Dermis microvascular lymphatic vessel endothelial cell (primary cell): ENCODE results near the gene POP4. TPM values are rescaled to one million over a fixed set of nuclear protein-coding genes. Genes with fewer than 3 reads are reported as not detected.
"Not testable (repeated sequence)": the region's sequence is repeated elsewhere in the genome, so short reads cannot be mapped to it uniquely, and the experiment has no call there.

Source experiments
- DNase-seq, 2 donors: peaks; one replicate each; pipeline versions ENCODE4 v3.0.0 to v3.0.0-alpha.2; 2010; ENCODE audit warnings: low read depth in 2 of 2
- total RNA-seq: library from RNA; depleted of rRNA; stranded (reverse); fragments of >200 nt; gene quantifications from 2 replicates; pipeline ENCODE4 v1.2.1, GENCODE V29; 2014

Gene POP4
- total RNA-seq, 1 donor from 2014 or later = 57.8 TPM

- peak; percentile 55 to 77 for DNase-seq
Measured at GRCh38 chr19:29610574-29611271, 4.6 kb downstream of the POP4 start.

GRCh38 chr19:29612121-29612520 lies 6.0 kb downstream of the POP4 start:
- no peak for DNase-seq

DNA sequence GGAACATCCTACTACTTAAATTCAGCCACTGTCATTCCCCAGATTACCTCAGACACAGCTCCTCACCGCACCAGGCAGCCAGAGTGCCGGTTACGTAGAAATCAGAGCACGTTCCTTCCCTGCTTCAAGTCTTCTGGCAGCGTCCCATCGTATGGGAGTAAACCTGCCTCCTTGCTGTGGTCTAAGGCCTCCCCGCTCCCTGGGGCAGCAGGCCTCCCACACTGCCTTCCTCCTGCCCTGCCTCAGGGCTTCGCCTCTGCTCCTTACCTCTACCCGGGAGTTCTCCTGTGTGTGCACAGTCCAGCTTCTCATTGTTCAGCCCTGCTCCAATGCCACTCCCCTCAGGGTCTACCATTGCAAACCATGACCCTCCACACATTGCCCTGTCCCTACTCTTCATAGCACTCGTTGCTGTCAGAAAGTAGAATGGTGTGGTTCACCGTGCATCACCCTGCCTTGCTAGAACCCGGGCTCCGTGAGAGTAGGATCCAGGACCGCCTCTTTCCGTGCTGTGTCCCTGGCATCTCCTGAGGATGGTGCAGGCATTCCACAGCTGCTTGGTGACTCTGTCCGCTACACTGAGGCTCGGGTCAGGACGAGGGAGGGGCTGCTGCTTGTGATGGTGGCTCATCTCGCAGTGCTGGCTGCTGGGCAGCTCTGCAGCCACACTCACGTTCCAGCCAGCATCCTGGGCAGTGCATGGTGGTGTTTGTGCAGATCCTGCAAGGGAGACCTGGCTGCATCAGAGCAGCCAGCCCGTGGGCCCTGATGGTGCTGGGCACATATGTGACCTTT lies 6.9 kb downstream of the POP4 start:
- no peak for DNase-seq

DNA sequence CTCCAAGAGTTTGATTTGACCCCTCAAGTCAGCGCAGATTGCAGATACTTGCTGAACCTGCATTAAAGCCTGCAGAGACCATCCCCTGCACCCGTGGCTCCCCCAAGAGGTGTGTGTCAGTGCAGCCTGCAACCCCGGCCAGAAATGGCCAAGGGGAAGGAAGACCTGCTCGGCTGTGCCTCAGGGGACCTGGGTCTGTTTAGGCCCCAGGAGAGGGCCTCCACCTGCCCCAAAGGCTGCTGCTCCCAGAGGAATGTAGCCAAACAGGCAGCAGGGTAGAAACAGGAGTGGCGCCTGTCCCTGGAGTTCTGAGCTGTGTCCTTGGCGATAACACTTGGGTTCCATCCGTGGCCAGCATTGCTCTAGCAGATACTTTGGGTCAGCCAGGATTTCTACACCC lies 8.0 kb downstream of the POP4 start:
- no peak for DNase-seq

DNA sequence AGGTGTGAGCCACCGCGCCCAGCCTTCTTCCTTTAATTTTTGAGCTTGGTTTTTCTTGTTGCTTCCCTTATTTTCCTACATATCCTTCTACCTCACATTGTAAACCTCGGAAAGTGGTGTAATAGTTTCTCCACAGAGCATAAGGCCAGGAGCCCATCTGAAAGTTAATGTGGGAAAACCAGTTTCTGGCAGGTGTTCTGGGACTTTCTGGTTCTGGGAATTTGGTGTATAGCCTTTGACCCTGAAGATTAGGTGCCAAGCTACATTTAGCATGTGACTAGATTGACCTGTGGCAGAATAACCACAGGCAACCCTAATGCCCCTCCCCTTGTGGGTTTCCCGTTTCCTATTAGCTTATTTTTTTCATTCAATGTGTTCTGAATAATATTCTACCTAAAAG lies 8.7 kb downstream of the POP4 start:
- no peak for DNase-seq

DNA sequence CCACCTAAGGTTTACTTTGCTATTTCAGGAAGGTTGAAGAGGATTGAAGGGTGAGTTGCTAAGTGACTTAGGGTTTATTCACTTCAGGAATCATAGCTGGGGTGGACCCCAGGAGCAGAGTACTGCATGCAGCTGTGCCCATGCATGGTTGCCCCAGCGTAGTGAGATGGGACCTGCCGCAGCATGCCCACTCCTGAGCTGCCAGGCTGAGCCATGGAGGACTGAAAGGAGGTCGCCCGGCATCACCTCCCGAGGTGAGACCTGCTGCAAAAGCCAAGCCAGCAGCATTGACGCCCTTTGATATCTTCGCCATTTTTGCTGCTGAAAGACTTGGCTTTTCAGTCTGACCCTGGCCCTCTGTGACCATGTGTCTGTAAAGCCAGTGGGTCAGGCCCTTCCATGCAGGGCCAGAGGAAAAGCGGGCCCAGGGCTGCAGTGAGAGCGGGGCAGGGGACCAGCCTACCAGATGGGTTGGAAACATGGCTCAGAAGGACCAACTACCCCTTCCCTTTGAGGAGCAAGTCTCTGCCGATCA lies 9.9 kb downstream of the POP4 start:
- no peak for DNase-seq

- DNase-seq = no peak
Measured at GRCh38 chr19:29616541-29616940, 10.5 kb downstream of the POP4 start.

DNA sequence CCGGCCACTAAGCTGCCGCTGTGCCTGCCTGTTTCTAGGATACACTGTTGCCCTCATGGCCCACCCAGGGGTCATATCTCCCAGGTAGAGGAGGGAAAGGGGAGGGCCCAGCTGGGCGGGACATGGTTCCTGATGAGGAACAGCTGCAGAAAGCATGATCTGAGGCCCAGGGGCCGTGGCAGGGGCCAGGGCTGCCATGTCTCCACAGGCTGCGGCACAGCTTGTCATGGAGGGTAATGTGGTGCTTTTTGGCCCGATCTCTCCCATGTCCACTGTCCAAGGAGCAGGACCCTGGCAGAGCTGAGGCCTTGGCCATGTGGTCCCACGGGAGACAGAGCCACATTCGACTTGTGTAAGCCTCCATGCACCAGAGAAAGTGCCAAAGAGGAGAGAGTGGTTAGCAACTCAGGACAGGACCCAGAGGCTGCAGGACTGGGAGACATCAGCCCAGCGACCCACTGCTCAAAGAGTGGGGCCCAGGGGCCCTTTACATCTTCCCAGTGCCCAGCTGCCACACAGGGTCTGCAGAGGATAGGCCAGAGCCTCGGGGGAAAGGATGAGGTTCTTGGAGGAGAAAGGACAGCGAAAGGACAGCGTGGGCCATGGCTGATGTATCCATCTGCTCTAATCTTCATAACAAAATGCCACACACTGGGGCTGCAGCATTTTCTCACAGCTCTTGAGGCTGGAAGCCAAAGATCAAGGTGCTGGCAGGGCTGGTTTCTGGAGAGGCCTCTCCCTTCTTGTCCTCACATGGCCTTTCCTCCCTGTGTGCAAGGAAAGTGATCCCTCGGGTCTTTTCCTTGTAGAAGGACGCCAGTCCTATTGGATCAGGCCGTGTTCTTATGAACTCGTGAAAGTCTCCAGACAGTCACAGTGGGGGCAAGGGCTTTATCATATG lies 11.5 kb downstream of the POP4 start:
- DNase-seq = no peak

- DNase-seq = no peak
Measured at GRCh38 chr19:29618434-29618833, 12.4 kb downstream of the POP4 start.

GRCh38 chr19:29618871-29619270 lies 12.8 kb downstream of the POP4 start:
- no peak for DNase-seq

DNA sequence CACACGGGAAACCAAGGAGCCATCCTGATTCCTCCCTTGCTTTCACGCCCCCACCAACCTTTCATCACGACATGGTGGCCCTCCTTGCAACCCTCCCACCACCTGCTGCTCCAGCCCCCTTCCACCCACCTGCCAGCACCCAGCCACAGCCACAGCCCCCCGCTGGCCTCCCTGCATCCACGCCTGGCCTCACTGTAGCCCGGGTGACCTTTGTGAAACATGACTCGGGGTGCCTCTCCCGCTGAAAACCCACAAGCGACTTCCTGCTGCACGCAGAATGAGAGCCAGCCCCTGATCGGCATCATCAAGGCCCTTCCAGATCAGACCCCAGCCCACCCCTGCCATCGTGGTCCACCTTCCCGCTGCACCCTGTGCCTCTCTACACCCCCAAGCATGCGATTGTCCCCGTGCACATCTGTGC lies 14.9 kb downstream of the POP4 start:
- no peak for DNase-seq

GRCh38 chr19:29622166-29623070 lies 16.3 kb downstream of the POP4 start:
- no peak for DNase-seq

- DNase-seq = no peak
Measured at GRCh38 chr19:29623726-29624488, 17.8 kb downstream of the POP4 start.

DNA sequence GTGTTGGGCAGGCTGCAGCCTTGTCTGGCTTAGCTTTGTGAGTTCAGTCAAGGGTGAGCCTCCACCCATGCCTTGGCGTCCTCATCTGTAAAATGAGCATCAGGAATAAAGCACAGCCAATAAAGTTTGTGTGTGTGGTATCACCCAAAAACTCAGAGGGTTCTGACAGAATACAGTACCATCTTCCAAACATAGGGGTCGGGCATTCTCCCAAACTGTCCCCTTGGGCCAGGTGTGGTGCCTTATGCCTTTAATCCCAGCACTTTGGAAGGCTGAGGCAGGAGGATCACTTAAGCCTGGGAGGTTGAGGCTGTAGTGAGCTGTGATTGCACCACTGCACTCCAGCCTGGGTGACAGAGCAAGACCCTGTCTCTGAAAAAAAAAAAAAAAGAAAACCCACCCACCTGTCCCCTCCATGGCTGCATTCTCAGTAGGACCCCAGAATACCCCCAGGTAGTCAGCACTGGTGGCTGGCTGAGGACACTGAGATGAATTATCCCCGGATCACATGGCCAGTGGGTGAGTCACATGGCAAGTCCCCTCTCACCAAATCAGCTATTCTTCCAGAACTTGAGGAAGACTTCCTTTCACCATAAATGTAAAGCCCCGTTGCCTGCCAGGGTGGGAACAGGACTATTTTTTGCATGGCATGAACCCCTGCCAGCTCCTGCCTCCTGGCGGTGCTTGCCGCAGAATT lies 18.6 kb downstream of the POP4 start:
- DNase-seq = no peak

DNA sequence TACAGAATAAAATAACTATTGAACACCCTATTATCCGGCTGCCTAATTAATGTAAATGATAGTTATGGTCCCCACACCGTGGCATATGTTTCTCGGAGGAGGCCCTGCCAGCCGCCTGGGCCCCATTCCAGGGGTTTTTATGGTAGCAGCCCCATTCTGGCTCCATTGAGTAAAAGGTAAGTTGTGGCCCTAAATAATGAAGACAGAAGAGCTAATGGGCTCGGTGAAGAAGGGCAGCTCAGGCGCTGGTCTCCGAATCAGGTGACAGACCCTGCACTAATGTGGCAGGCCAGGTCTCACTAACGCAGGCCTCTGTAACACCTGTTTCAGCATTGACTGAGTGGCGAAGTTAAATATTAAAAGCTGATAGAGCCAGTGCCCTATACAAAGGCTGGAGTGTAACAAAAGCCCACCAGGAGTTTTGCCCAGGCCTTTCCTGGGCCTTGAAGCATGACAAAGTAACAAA lies 19.1 kb downstream of the POP4 start:
- no peak for DNase-seq

DNA sequence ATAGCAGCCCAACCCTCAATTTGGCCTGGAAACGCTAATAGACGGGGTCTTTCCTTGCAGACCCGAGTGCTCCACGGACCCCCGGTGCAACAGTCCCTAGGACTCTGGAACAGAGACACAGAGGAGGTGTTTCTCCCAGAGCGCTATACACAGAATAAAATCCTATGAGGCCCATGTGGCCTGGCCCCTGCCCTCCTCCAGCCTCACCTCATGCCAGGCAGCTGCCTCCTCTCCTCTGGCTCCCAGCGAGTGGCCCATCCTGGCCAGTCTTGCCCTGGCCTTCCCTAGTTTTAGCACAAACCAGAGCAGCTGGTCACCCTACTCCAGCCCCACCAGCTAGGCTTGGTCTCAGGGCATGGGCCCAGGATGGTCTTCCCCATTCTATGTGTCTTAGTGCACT lies 20.3 kb downstream of the POP4 start:
- no peak for DNase-seq

DNA sequence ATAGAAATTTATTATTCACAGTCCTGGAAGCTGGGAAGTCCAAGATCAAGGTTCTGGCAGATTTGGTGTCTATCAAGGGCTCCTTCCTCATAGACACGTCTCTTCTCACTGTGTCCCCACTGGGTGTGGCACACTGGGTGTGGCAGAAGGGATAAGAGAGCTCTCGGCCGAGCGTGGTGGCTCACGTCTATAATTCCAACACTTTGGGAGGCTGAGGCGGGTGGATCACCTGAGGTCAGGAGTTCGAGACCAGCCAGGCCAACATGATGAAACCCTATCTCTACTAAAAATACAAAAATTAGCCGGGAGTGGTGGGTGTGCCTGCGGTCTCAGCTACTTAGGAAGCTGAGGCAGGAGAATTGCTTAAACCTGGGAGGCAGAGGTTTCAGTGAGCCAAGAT lies 20.7 kb downstream of the POP4 start:
- DNase-seq = not testable (repeated sequence)

DNA sequence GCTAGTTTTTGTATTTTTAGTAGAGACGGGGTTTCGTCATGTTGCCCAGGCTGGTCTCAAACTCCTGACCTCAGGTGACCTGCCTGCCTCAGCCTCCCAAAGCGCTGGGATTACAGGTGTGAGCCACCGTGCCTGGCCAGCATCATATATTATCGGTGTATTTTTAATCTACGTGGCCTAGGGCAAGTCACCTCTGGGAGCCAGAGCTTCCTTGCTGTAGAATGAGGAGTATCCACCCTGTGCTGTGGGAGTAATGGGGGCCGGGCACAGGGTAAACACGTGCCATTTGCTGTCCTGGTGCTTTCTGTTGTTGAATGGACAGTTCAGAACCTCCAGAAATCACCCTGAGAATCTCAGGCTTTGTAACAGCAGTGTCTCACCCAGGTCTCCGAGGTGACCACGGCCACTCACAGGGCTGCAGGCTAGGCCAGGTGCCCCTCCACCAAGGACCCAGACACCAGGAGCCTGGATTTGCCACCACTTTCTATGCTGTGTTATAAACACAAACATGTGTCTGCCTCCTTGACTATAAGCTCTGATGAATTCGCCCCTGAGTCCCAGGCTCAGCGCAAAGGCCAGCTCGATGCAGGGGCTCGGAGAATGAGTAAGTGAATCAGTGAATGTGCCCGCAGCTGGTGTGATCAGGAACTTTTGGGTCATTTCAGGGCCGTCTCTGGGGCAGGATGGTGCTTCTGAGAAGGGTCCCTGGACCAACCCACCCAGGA lies 22.7 kb downstream of the POP4 start:
- no peak for DNase-seq
